Tibial nerve (tissue), 4 donors: Measurements from ENCODE around the gene CLOCK. TPM values are rescaled to one million over a fixed set of nuclear protein-coding genes. Genes with fewer than 3 reads are reported as not detected.

Source experiments
- DNase-seq, 2 donors: peaks; one replicate each; pipeline ENCODE4 v3.0.0-alpha.2; 2019; ENCODE audit warnings: low spot score in 2 of 2
- H3K27ac ChIP-seq, 4 donors: fragments of 200-600 bp; sonication (generic) in 3 of 4; one replicate each; pipeline ENCODE4 v1.5.1; 2017 to 2019; ENCODE audit warnings: mild to moderate bottlenecking in 1 of 4
- H3K27me3 ChIP-seq, 2 donors: fragments of 200-600 bp; sonication (generic) in 1 of 2; one replicate each; pipeline versions ENCODE4 v1.5.1 to v1.6.0; 2017 to 2019
- H3K36me3 ChIP-seq, 3 donors: fragments of 200-600 bp; sonication (generic); one replicate each; pipeline ENCODE4 v1.5.1; 2018 to 2019
- H3K4me1 ChIP-seq, 4 donors: fragments of 200-600 bp; sonication (generic) in 3 of 4; one replicate each; pipeline ENCODE4 v1.5.1; 2017 to 2019
- H3K4me3 ChIP-seq, 4 donors: fragments of 200-600 bp; sonication (generic) in 3 of 4; one replicate each; pipeline ENCODE4 v1.5.1; 2017 to 2019; ENCODE audit warnings: mild to moderate bottlenecking in 1 of 4, moderate library complexity in 1 of 4
- H3K9me3 ChIP-seq, 4 donors: fragments of 200-600 bp; sonication (generic) in 3 of 4; one replicate each; pipeline ENCODE4 v1.5.1; 2017 to 2019
- EP300 ChIP-seq, 2 donors: sonication (generic); formaldehyde crosslinking; IDR thresholded peaks; one replicate each; pipeline ENCODE4 v1.6.1; 2017; ENCODE audit warnings: antibody characterized with exemption in 2 of 2, mild to moderate bottlenecking in 1 of 2
- POLR2A ChIP-seq, 2 donors: fragments of 450-650 bp; IDR thresholded peaks; one replicate each; pipeline ENCODE4 v1.6.1; 2017; ENCODE audit warnings: antibody characterized with exemption in 2 of 2, mild to moderate bottlenecking in 2 of 2, moderate library complexity in 2 of 2
- WGBS, 2 donors: methylation state at CpG; one replicate each; pipeline ENCODE4 v1.1.5; 2018; 5-methylcytosine and 5-hydroxymethylcytosine counted together
- total RNA-seq, 4 donors: library from RNA; depleted of rRNA; stranded (reverse); fragments of >200 nt; gene quantifications; one replicate each; pipeline ENCODE4 v1.1.0, GENCODE V29; 2016
- TF ChIP-seq, protein P1 (sequence below), 5 experiments: fragments of 200-600 bp in 3 of 5; fragments of 450-650 bp in 2 of 5; sonication (generic) in 3 of 5; IDR thresholded peaks; one replicate each; pipeline ENCODE4 v1.5.1; 2016 to 2019; ENCODE audit warnings: antibody characterized with exemption in 5 of 5, mild to moderate bottlenecking in 3 of 5, moderate library complexity in 2 of 5

CLOCK gene
- total RNA-seq, 4 donors from 2014 or later: 17.8 to 48.0 (median 27.6) TPM

DNA sequence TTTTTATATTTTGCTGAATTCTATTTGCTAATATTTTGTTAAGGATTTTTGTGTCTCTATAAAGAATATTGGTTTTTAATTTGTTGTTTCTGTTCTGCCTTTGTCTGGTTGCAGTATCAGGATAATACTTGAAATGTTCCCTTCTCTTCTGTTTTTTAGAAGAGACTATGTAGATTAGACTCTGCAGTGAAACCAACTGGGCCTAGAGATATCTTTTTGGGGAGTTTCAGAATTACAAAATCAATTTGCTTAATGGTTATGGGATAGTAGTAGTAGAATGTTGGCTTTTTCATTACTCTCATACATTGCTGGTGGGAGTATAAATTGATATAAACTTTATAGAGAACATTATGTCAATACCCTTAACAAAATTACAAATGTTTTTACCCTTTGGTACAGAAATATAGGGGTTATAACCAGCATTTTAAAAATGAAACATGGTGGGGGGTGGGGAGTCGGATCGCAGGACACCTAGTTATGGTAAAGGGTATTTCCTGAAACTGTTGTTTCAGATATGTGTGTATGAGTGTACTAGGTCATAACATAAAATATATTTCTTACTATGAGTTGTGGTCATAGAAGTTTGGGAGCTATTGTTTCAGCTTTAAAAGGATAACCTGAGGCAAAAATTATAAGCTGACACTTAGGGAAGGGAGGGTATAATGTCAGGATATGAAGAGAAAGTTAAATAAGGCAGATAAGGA, 29.0 kb downstream of the CLOCK start:
- Histone ChIP-seq H3K4me1 (no peaks in the 10 kb centered on the region), H3K4me3 (no peak overlapping the region), H3K36me3 (no peaks in the 10 kb centered on the region), H3K27ac (no peak overlapping the region), H3K9me3 (no peaks in the 10 kb centered on the region), H3K27me3 (no peaks in the 10 kb centered on the region)
- DNase-seq: no peak
- TF ChIP-seq, protein P1, sequence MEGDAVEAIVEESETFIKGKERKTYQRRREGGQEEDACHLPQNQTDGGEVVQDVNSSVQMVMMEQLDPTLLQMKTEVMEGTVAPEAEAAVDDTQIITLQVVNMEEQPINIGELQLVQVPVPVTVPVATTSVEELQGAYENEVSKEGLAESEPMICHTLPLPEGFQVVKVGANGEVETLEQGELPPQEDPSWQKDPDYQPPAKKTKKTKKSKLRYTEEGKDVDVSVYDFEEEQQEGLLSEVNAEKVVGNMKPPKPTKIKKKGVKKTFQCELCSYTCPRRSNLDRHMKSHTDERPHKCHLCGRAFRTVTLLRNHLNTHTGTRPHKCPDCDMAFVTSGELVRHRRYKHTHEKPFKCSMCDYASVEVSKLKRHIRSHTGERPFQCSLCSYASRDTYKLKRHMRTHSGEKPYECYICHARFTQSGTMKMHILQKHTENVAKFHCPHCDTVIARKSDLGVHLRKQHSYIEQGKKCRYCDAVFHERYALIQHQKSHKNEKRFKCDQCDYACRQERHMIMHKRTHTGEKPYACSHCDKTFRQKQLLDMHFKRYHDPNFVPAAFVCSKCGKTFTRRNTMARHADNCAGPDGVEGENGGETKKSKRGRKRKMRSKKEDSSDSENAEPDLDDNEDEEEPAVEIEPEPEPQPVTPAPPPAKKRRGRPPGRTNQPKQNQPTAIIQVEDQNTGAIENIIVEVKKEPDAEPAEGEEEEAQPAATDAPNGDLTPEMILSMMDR (IDR thresholded peaks at IDR 0.05): no peak
- TF ChIP-seq POLR2A (IDR thresholded peaks at IDR 0.05) (no peak), EP300 (IDR thresholded peaks at IDR 0.05) (no peak)
- 96 to 98% methylated on average over 2 of the region's 2 CpGs for WGBS, 2 donors

DNA sequence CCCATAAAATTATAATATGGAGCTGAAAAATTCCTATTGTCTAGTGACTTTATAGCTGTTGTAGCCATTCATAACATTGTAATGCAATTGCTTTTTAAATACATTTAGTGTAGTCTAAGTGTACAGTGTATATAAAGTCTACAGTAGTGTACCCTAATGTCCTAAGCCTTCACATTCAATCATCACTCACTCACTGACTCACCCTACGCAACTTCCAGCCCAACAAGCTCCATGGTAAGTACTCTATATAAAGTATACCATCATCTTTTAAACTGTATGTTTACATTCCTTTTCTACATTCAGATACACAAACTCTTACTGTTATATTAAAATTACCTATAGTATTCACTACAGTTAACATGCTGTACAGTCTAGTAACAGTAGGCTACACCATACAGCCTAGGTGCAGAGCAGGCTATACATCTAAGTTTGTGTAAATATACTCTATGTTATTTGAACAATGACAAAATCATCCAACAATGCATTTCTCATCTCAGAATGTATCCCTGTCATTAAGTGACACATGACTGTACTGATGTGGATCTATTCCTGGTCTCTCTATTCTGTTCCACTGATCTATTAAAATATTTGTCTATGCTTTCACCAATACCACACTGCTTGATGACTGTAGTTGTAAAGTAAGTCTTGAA, 33.7 kb downstream of the CLOCK start:
- TF ChIP-seq EP300 (IDR thresholded peaks at IDR 0.05): no peak
- TF ChIP-seq POLR2A (IDR thresholded peaks at IDR 0.05): no peak
- TF ChIP-seq, protein P1 (IDR thresholded peaks at IDR 0.05): no peak
- H3K36me3 ChIP-seq: peaks cover 0 to 16% (median 0%) of the 10 kb centered on the region in 3 donors
- no peak for DNase-seq
- no peaks in the 10 kb centered on the region for H3K9me3 ChIP-seq
- no peak overlapping the region for H3K4me3 ChIP-seq
- no peak overlapping the region for H3K27ac ChIP-seq
- no peaks in the 10 kb centered on the region for H3K4me1 ChIP-seq
- 97 to 98% methylated on average over 1 of the region's 1 CpG for WGBS, 2 donors
- H3K27me3 ChIP-seq: no peaks in the 10 kb centered on the region

DNA sequence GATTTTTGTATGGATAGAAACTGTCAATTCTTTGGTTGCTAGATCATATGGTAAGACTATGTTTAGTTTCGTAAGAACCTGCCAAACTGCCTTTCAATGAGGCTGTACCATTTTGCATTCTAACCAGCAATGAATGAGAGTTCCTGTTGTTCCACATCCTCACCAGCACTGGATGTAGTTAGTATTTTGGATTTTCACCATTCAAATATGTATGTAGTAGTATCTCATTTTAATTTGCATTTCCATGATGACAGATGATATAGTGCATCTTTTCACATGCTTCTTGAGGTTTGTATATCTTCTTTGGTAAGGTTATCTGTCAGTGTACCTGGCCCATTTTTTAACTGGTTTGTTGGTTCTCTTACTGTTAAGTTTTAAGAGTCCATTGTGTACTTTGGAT, 34.6 kb downstream of the CLOCK start:
- H3K36me3 ChIP-seq: peaks cover 0 to 22% (median 0%) of the 10 kb centered on the region in 3 donors
- 97 to 100% methylated on average over 1 of the region's 1 CpG for WGBS, 2 donors

DNA sequence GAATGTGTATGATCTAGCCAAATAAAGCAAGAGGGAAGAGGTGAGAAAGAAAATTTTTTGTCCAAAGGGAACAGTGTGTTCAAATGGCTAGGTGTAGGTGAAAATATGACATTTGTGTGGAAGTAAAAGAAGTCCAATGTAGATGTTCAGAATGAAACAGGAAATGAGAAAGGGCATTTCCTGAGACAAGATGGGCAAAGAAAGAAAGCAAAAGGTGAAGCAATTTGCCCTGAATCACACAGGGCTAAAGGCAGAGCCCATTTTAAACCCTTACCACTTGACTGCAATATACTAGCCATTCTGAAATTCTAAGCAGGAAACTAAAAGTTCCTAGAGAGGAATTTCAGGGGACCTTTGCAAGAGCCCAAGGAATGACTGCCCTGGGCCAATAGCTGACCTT, 36.0 kb downstream of the CLOCK start:
- no peak overlapping the region for H3K27ac ChIP-seq
- no peaks in the 10 kb centered on the region for H3K9me3 ChIP-seq
- no peaks in the 10 kb centered on the region for H3K4me1 ChIP-seq
- H3K4me3 ChIP-seq: no peak overlapping the region
- TF ChIP-seq POLR2A (IDR thresholded peaks at IDR 0.05) (no peak), EP300 (IDR thresholded peaks at IDR 0.05) (no peak)
- DNase-seq: no peak
- H3K36me3 ChIP-seq: peaks cover 0 to 31% (median 0%) of the 10 kb centered on the region in 3 donors
- H3K27me3 ChIP-seq: no peaks in the 10 kb centered on the region

More for the DNA sequence above, 34.6 kb downstream of the CLOCK start:
- H3K4me1 ChIP-seq: no peaks in the 10 kb centered on the region
- DNase-seq: no peak
- no peak for TF ChIP-seq EP300 (IDR thresholded peaks at IDR 0.05)
- TF ChIP-seq, protein P1 (IDR thresholded peaks at IDR 0.05): no peak
- no peak for TF ChIP-seq POLR2A (IDR thresholded peaks at IDR 0.05)
- H3K4me3 ChIP-seq: no peak overlapping the region
- H3K27ac ChIP-seq: no peak overlapping the region
- H3K9me3 ChIP-seq: no peaks in the 10 kb centered on the region
- no peaks in the 10 kb centered on the region for H3K27me3 ChIP-seq

DNA sequence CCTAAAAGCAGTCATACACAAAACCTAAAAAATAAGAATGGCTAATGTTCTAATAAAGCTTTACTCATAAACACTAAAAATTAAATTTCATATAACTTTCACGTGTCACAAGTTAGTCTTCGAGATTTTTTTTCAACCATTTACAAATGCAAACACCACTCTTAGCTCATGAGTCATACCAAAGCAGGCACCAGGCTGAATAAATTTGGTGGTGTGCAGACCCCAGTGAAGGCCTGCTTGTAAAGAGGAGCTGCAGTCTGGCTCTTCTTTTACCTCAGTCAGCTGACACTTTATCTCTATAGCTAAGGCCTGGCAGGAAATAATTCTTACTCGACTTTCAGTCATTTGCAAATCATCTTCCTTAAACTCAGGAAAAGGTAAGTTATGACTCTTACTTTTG, 37.4 kb downstream of the CLOCK start:
- 55 to 57% methylated on average over 3 of the region's 3 CpGs for WGBS, 2 donors
- no peaks in the 10 kb centered on the region for H3K27me3 ChIP-seq
- H3K4me3 ChIP-seq: no peak overlapping the region
- TF ChIP-seq POLR2A (IDR thresholded peaks at IDR 0.05): no peak
- TF ChIP-seq, protein P1 (IDR thresholded peaks at IDR 0.05): no peak
- TF ChIP-seq EP300 (IDR thresholded peaks at IDR 0.05): no peak
- H3K9me3 ChIP-seq: no peaks in the 10 kb centered on the region
- no peaks in the 10 kb centered on the region for H3K4me1 ChIP-seq
- H3K27ac ChIP-seq: no peak overlapping the region
- H3K36me3 ChIP-seq: peaks cover 0 to 40% (median 0%) of the 10 kb centered on the region in 3 donors
- DNase-seq: no peak
